Measurements from ENCODE around the gene NHSL2.

GRCh38 chrX:71910986-71911730 is 513 bp downstream of the NHSL2 start:
- TF ChIP-seq CTCF (IDR thresholded peaks at IDR 0.05): peak in 1 of 7 experiments; percentile 9
- TF ChIP-seq POLR2A (IDR thresholded peaks at IDR 0.05): no peak
- TF ChIP-seq POLR2AphosphoS5 (IDR thresholded peaks at IDR 0.05): no peak
- no peak for TF ChIP-seq EP300 (IDR thresholded peaks at IDR 0.05)
